Ovary (tissue), 9 donors: ENCODE measurements around the gene PLOD1. TPM values are rescaled to one million over a fixed set of nuclear protein-coding genes. Genes with fewer than 3 reads are reported as not detected.

Experiments
- DNase-seq, 5 donors: peaks; one replicate each; pipeline ENCODE4 v3.0.0-alpha.2; 2019 to 2020
- H3K27ac ChIP-seq, 2 donors: fragments of 200-600 bp; one replicate each; pipeline versions ENCODE4 v1.5.1 to v1.8.0; 2019 to 2022
- H3K27me3 ChIP-seq: fragments of 200-600 bp; one replicate; pipeline ENCODE4 v1.8.0; 2022
- H3K36me3 ChIP-seq: fragments of 200-600 bp; sonication (generic); one replicate; pipeline ENCODE4 v1.5.1; 2019
- H3K4me1 ChIP-seq: one replicate; pipeline ENCODE4 v1.8.1; 2013; ENCODE audit warnings: mild to moderate bottlenecking, moderate library complexity; ENCODE audit not compliant: insufficient read depth
- H3K4me3 ChIP-seq: fragments of 200-600 bp; sonication (generic); one replicate; pipeline ENCODE4 v1.5.1; 2017
- H3K9me3 ChIP-seq, 2 donors: fragments of 200-600 bp in 1 of 2; sonication (generic) in 1 of 2; one replicate each; pipeline versions ENCODE4 v1.5.1 to v1.8.1; 2013 to 2019; ENCODE audit warnings: mild to moderate bottlenecking in 1 of 2, moderate library complexity in 1 of 2
- CTCF ChIP-seq, 3 donors: fragments of 450-650 bp in 2 of 3; fragments of 200-600 bp in 1 of 3; IDR thresholded peaks; one replicate each; pipeline versions ENCODE4 v1.5.1 to v1.8.0; 2016 to 2022; ENCODE audit warnings: antibody characterized with exemption in 3 of 3, mild to moderate bottlenecking in 1 of 3
- EP300 ChIP-seq: sonication (generic); formaldehyde crosslinking; IDR thresholded peaks from one replicate; pipeline ENCODE4 v1.6.1; 2017; ENCODE audit warnings: antibody characterized with exemption
- POLR2A ChIP-seq: fragments of 450-650 bp; IDR thresholded peaks from one replicate; pipeline ENCODE4 v1.6.1; 2017; ENCODE audit warnings: antibody characterized with exemption, mild to moderate bottlenecking, moderate library complexity
- WGBS, 3 donors: extraction: QIAGEN DNeasy Blood & Tissue Kit in 1 of 3; methylation state at CpG; one replicate each; pipeline versions ENCODE4 v1.1.5 to v1.1.7; 2013 to 2017; 5-methylcytosine and 5-hydroxymethylcytosine counted together
- intact Hi-C, 4 donors: fragments of 100-400 bp; cut with DNase I; formaldehyde crosslinking; loops; one replicate each; pipeline versions ENCODE4 v1.11.0 to v1.15.1; 2022 to 2023
- polyA plus RNA-seq, 2 donors: library from polyadenylated mRNA; stranded (reverse); fragments of 200-250 nt in 1 of 2; fragments of 350-450 nt in 1 of 2; fragmentation: Illumina TruSeq in 1 of 2; extraction: RNeasy Lipid Tissue Mini Kit (QIAGEN cat#74804) in 1 of 2; gene quantifications; one replicate each; pipeline ENCODE4 v1.2.3, GENCODE V29; 2013 to 2014
- total RNA-seq, 7 donors: library from RNA; depleted of rRNA in 2 of 7; stranded (reverse); fragments of >200 nt in 2 of 7; fragmentation: NEBNext Ultra II Directional in 3 of 7; extraction: Animal tissue kit (Norgen Biotek cat#: 25700) in 3 of 7; gene quantifications; one replicate each; pipeline versions ENCODE4 v1.1.0 to v1.2.4, GENCODE V29; 2016 to 2023
- donor health status: DM: no; HTN: no; CAD: no; lungs with moderate emphysema.
- donor health status: DM: no; HTN: no; CAD: no.
- donor health status: Bipolar disorder and iron deficiency.
- donor health status: DM: yes; HTN: yes; CAD: no.
- donor health status: DM: no; HTN: no; CAD: no.
- donor health status: DM: yes; HTN: yes; CAD: no.

Gene PLOD1
- total and polyA plus RNA-seq, 9 donors, result 26.3 to 98.2 (median 58.7) TPM

DNA sequence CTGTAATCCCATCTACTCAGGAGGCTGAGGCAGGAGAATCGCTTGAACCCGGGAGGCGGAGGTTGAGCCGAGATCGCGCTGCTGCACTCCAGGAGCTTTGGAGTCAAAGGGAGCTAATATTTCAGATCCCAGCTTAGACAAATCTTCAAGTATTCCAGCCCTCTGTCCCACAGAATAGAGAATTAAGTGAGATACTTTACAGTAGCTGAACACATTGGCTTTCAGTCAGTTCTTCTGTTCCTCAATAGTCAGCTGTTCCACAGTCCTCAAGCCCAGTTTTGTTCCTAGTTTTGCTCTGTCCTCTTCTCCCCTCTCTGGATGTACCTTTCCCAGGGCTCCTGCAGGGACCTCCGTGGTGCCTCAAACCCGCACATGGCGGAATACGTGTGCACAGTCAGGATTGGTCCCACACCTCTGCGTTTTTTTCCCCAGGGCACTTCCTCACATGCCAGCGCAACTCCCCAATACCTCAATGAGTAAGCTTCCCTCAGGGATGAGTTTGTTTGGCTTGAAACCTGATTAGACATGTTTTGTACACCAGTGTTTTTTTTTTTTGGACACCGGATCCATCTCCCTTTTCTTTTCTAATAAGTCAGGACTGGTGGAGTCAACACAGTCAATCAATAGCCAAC lies 47.0 kb downstream of the PLOD1 start:
- WGBS, 3 donors, result 80 to 88% (median 83%) methylated on average over 13 of the region's 13 CpGs
- no peaks in the 10 kb centered on the region for H3K9me3 ChIP-seq
- DNase-seq, result no peak
- no peak overlapping the region for H3K4me3 ChIP-seq
- no peaks in the 10 kb centered on the region for H3K27me3 ChIP-seq
- no peak for TF ChIP-seq POLR2A
- no peak for TF ChIP-seq EP300
- TF ChIP-seq CTCF (IDR thresholded peaks at IDR 0.05), result no peak
- intact Hi-C loops, result no loop called here
- H3K36me3 ChIP-seq, result no peaks in the 10 kb centered on the region
- peak overlapping the region in 1 of 2 donors; percentile 88 for H3K27ac ChIP-seq
- peaks cover 6% of the 10 kb centered on the region for H3K4me1 ChIP-seq

DNA sequence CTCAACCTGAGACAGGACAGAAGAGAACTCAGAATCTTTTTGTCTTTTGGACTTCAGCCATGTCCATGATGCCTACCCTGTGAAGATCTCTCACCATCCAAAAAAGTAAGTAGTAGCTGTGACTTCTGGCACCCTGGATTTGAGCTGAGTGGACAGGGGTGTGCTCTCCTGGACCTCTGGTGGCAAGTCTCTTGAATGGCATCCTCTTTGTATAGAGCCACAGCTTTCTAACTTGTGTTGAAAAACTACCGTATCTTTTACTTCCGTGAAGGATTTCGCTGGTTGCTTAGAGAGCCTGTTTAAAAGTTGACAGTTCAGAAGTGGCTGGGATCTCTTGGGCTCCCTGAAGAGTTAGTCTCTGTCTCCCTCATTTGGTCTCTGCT lies 47.5 kb downstream of the PLOD1 start:
- Histone ChIP-seq H3K27me3 (no peaks in the 10 kb centered on the region), H3K27ac (no peak overlapping the region), H3K9me3 (no peaks in the 10 kb centered on the region), H3K4me1 (peaks cover 6% of the 10 kb centered on the region), H3K4me3 (no peak overlapping the region), H3K36me3 (no peaks in the 10 kb centered on the region)
- WGBS, 3 donors, result 47 to 77% (median 56%) methylated on average over 3 of the region's 3 CpGs
- intact Hi-C loops, result no loop called here
- TF ChIP-seq POLR2A (no peak), EP300 (no peak), CTCF (IDR thresholded peaks at IDR 0.05) (no peak)
- no peak for DNase-seq

GRCh38 chr1:11984121-11984520 lies 49.6 kb downstream of the PLOD1 start:
- H3K27ac ChIP-seq, result no peak overlapping the region
- DNase-seq, result no peak
- H3K4me1 ChIP-seq, result peaks cover 6% of the 10 kb centered on the region
- 69 to 80% (median 77%) methylated on average over 5 of the region's 5 CpGs for WGBS, 3 donors
- H3K36me3 ChIP-seq, result no peaks in the 10 kb centered on the region
- H3K9me3 ChIP-seq, result no peaks in the 10 kb centered on the region
- H3K4me3 ChIP-seq, result no peak overlapping the region
- no peak for TF ChIP-seq CTCF (IDR thresholded peaks at IDR 0.05)
- TF ChIP-seq EP300, result no peak
- no peak for TF ChIP-seq POLR2A
- no peaks in the 10 kb centered on the region for H3K27me3 ChIP-seq
- intact Hi-C loops, result no loop called here

DNA sequence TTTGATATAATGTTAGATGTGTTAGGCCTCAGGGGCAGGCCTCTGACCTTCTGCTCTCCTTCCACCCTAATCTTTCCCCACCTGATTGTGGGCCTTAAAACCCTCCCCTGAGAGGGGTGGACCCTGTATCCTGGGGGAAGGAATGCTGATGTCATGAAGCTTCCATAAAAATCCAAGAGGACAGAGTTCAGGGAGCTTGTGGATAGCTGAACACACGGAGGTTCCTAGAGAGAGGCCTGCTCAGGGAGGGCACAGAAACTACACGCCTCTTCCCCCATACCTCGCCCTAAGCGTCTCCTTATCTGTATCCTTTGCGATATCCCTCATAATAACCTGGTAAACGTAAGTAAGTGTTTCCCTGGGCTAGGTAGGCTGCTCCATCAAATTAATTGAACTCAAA lies 50.1 kb downstream of the PLOD1 start:
- no peak overlapping the region for H3K4me3 ChIP-seq
- TF ChIP-seq CTCF (IDR thresholded peaks at IDR 0.05) (no peak), EP300 (no peak), POLR2A (no peak)
- peaks cover 6% of the 10 kb centered on the region for H3K4me1 ChIP-seq
- no peaks in the 10 kb centered on the region for H3K27me3 ChIP-seq
- no peak overlapping the region for H3K27ac ChIP-seq
- DNase-seq, result no peak
- 78 to 82% (median 81%) methylated on average over 6 of the region's 6 CpGs for WGBS, 3 donors
- no peaks in the 10 kb centered on the region for H3K36me3 ChIP-seq
- H3K9me3 ChIP-seq, result no peaks in the 10 kb centered on the region
- intact Hi-C loops, result no loop called here
